Fibroblast of skin of abdomen (primary cell): ENCODE measurements around the gene TENT4B.

Experiments
- DNase-seq: peaks from one replicate; pipeline ENCODE4 v3.0.0-alpha.2; 2013

Gene TENT4B

DNA sequence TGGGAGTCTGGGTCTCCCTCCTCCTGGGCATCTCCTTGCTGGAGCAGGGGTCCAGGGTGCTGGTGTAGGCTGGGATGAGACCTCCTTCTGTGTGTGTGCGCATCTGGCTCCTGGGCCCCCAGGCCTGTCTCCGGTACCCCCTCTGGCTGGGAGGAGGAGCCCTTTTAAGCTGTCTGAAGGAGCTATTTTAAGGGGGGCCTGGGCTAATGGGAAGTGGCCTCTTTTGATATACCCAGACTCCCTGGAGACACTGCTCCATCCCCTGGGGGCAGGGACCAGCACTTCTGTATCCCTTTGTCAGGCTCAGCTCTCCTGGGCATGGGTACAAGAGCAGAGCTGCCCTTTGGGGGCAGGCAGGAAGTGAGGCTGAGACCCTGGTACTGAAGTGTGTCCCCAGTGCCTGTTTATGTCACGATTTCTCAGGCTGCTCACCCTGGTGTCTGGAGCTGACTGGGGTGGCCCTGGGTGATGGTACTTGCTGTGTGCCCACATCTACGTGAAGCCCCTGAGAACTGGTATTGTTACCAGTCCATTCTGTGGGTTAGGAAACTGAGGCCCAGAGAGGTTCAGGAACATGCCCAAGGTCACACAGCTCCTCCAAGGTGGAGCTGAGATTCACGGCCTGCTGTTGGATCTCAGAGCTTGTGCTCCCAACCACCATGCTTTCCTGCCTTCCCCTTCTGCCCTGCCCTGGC lies 119.7 kb downstream of the TENT4B start:
- no peak for DNase-seq

GRCh38 chr16:50273382-50273690 lies 120.2 kb downstream of the TENT4B start:
- DNase-seq, result no peak

GRCh38 chr16:50273888-50274325 lies 120.8 kb downstream of the TENT4B start:
- no peak for DNase-seq

GRCh38 chr16:50274326-50275097 lies 121.4 kb downstream of the TENT4B start:
- no peak for DNase-seq

DNA sequence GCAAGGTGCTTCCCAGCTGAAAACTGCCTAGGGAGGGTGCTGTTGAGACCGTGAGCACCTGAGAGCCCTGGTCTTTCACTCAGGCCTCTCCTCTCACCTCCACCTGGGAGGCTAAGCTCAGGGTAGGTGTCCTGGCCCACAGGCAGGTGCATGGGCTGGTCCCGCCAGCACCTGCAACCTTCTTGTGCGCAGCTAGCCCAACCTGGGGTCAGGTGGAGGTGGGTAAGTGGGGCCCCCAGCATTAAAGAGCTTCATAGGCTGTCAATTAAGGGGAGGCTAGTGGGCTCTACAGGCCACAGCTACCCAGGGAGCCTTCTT lies 122.0 kb downstream of the TENT4B start:
- DNase-seq, result no peak

DNA sequence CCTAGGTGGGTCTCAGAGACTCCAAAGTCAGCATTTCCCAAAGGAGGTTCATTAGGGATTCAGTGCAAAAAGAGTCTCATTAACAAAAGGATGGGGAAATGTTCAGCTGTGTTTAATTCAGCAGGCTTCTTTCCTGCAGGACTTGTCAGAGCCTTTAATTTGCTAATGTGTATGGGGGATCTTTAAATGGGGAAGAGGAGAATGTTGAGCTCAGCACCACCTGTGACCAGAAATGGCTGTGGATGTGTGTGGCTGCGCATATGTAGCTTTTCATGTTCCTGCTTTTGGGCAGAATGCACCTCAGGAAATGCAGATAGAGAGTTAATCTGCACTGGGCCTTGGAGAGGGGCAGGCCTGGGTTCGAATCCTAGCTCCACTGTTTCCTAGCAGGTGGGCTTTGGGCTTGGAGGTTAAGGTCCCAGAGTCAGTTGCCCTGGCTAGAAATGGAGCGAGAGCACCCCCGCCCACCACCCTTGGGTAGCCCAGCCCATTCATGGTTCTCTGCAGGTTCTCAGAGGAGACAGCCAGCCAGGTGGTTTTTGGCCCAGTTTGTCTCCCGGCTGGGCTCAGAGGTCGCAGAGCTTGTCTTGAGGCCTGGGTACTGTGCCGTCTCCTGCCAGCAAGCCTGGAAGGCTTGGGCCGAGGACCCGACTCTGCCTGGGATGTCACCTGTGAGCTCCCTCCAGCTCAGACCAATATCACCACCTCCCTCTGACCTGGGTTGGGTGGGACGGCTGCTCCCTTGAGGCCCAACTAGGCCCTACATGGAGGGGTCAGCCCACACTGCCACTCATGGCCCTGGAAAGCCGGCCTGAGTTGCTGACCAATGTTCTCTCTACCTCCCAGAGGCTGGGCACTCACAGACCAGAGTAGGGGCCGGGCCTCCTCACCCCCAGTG lies 122.6 kb downstream of the TENT4B start:
- no peak for DNase-seq

- DNase-seq, result no peak
These were observed 123.2 kb downstream of the TENT4B start for GRCh38 chr16:50276326-50276640.

DNA sequence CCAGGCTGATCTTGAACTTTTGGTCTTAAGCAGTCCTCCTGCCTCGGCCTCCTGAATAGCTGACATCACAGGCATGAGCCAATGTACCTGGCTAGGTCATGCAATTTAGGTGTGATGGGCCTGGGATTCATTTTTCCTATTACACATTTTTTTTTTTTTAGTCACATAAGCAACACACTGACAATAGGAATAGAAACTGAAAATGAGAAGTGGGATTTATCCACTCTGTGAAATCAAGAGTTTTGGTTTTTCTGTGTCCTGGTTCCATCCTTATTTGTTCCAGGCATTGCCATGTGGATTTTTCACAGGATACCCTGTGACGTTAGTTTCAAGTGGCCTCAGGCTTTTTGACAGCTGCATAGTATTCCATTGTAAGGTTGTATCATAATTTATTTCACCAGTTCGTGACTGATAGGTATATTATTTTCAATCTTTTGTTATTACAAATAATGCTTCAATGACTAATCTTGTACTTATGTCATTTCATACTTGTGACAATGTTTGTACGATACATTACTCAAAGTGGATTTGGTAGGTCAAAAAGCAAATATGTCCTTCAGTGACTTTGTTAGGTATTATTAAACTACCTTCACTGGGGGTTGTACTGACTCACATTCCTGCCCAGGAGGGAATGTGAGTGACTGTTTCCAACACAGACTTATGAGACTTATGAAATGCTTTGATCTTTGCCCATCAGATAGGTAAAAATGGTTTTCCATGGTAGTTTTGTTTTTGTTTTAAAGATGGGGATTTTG lies 123.9 kb downstream of the TENT4B start:
- no peak for DNase-seq

DNA sequence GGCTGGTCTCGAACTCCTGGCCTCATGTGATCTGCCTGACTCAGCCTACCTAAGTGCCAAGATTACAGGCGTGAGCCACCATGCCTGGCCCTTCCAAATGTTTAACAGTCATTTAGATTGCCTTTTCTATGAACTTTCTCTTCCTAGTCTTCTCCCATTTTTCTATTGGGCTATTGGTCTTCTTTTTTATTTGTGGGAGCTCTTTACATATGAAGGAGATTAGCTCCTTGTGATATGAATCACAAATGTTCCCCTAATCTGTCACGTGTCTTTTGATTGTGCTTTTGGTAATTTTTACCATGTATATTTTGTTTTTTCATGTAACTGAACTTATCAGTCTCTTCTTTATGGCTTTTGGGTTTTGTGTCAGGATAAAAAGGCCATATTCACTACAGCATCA lies 125.1 kb downstream of the TENT4B start:
- no peak for DNase-seq

- DNase-seq, result no peak
These were observed 126.4 kb downstream of the TENT4B start for GRCh38 chr16:50279504-50279865.

DNA sequence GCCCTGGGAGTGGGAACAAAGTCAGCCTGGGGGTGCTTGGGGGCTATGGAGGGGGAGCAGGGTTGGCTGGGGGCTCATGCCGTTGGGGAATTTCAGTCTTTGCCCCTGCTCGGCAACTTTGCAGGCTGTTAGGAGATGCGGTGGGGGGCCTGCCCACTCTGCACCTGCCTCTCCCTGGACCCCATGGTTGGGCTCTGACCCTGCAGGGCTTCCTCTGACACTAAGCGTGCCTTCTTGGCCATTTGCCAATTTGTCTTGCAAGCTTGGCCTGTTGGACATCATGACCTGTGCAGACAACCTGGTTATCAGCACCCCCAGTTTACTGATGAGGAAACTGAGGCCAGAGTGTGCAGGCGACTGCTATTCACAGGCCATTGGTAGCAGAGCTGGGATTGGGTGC lies 127.8 kb downstream of the TENT4B start:
- no peak for DNase-seq
